ENCODE results near the gene MAN1C1.

The MAN1C1 gene

DNA sequence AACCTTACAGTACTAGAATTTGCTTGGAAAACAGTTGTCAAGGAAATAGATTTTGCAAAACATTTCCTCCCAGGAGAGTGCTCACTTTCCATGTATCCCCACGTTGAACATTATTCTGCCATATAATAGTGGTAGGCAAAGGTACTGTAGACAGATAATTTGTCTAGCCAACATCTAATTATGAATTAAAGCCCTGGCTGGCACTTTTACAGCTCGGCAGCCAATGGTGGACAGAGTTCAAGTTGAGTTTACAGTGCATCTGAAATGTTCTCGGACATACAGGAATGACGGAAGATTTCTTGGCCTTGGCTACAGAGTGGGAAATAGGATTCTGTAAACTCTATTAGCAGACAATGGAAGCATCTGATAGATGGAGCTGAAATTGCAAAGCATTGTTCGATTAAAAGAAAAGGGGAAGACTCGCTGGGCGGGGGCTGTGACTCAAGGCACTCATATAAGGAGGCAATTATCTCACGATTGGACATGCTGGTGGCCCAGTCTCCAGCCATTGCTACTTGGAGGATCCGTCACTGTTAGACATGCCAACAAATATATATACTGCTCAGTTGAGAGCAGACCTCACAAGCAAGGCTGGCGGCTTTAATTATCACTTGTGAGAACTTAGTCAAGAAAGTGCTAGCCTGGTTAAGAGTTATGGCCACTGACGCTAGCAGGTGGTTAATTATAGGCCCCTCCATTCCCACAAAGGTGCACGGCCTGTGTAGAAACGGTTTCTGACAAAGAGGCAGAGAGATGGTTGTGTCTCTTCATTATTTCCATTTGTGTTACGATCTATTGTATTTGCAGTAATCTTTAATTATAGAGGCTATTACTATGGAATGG, 48.0 kb downstream of the MAN1C1 start:
- H3K9me3 ChIP-seq (ENCODE audit: insufficient read depth, low read length): no peaks in the 10 kb centered on the region
- no peaks in the 10 kb centered on the region for H3K79me2 ChIP-seq (ENCODE audit: insufficient read depth, low read length)
- H3K27ac ChIP-seq (ENCODE audit: low read depth, low read length): no peak overlapping the region
- no peaks in the 10 kb centered on the region for H3K36me3 ChIP-seq (ENCODE audit: low read length)
- H2AFZ ChIP-seq (ENCODE audit: low read depth, low read length, severe bottlenecking): no peak overlapping the region
- H3K9me2 ChIP-seq (replicated peaks; ENCODE audit: insufficient read depth, low read length): no peaks in the 10 kb centered on the region
- no peaks in the 10 kb centered on the region for H3F3A ChIP-seq (ENCODE audit: insufficient read depth)
- TF ChIP-seq, protein P1, sequence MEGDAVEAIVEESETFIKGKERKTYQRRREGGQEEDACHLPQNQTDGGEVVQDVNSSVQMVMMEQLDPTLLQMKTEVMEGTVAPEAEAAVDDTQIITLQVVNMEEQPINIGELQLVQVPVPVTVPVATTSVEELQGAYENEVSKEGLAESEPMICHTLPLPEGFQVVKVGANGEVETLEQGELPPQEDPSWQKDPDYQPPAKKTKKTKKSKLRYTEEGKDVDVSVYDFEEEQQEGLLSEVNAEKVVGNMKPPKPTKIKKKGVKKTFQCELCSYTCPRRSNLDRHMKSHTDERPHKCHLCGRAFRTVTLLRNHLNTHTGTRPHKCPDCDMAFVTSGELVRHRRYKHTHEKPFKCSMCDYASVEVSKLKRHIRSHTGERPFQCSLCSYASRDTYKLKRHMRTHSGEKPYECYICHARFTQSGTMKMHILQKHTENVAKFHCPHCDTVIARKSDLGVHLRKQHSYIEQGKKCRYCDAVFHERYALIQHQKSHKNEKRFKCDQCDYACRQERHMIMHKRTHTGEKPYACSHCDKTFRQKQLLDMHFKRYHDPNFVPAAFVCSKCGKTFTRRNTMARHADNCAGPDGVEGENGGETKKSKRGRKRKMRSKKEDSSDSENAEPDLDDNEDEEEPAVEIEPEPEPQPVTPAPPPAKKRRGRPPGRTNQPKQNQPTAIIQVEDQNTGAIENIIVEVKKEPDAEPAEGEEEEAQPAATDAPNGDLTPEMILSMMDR (IDR thresholded peaks at IDR 0.05; ENCODE audit: insufficient read depth, low read length, poor library complexity, severe bottlenecking): no peak
- TF ChIP-seq EZH2phosphoT487 (conservative IDR thresholded peaks at IDR 0.05; ENCODE audit: low read length): no peak
- H3K4me3 ChIP-seq (ENCODE audit: insufficient read depth, low read length, poor library complexity, severe bottlenecking): no peak overlapping the region
- H4K20me1 ChIP-seq (ENCODE audit: low read depth, low read length): no peaks in the 10 kb centered on the region
- H3K27me3 ChIP-seq (ENCODE audit: low read length): no peaks in the 10 kb centered on the region
- no peak overlapping the region for H3K4me2 ChIP-seq (ENCODE audit: low read depth, low read length, poor library complexity, severe bottlenecking)
- no peak overlapping the region for H3K9ac ChIP-seq (ENCODE audit: low read length)

DNA sequence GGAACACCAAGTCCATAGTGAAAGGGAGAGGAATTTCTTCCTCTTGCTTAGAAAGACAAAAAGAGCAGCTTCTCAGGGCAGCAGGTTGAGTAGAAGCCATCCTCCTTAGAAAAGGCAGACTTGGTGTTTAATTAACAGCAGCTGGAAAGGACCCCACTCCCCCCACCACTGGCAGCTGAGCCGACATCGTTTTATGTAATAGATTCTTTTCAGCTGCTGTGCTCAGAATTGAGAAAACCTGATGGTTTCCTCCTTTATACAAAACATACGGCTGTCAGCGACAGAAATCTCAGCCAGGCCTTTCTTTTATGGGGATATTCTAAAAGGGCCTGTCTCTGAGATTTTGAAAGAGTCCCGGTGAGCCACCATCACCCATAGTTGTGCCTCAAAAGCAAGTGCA, 49.9 kb downstream of the MAN1C1 start:
- Histone ChIP-seq H4K20me1 (ENCODE audit: low read depth, low read length) (no peaks in the 10 kb centered on the region), H3K9me2 (replicated peaks; ENCODE audit: insufficient read depth, low read length) (no peaks in the 10 kb centered on the region), H3K79me2 (ENCODE audit: insufficient read depth, low read length) (no peaks in the 10 kb centered on the region), H3K9ac (ENCODE audit: low read length) (no peak overlapping the region), H3K4me2 (ENCODE audit: low read depth, low read length, poor library complexity, severe bottlenecking) (no peak overlapping the region), H3K27me3 (ENCODE audit: low read length) (no peaks in the 10 kb centered on the region), H3K4me3 (ENCODE audit: insufficient read depth, low read length, poor library complexity, severe bottlenecking) (no peak overlapping the region), H3K27ac (ENCODE audit: low read depth, low read length) (no peak overlapping the region), H2AFZ (ENCODE audit: low read depth, low read length, severe bottlenecking) (no peak overlapping the region), H3K36me3 (ENCODE audit: low read length) (no peaks in the 10 kb centered on the region), H3K9me3 (ENCODE audit: insufficient read depth, low read length) (no peaks in the 10 kb centered on the region), H3F3A (ENCODE audit: insufficient read depth) (no peaks in the 10 kb centered on the region)
- TF ChIP-seq, protein P1 (IDR thresholded peaks at IDR 0.05; ENCODE audit: insufficient read depth, low read length, poor library complexity, severe bottlenecking): no peak
- TF ChIP-seq EZH2phosphoT487 (conservative IDR thresholded peaks at IDR 0.05; ENCODE audit: low read length): no peak

DNA sequence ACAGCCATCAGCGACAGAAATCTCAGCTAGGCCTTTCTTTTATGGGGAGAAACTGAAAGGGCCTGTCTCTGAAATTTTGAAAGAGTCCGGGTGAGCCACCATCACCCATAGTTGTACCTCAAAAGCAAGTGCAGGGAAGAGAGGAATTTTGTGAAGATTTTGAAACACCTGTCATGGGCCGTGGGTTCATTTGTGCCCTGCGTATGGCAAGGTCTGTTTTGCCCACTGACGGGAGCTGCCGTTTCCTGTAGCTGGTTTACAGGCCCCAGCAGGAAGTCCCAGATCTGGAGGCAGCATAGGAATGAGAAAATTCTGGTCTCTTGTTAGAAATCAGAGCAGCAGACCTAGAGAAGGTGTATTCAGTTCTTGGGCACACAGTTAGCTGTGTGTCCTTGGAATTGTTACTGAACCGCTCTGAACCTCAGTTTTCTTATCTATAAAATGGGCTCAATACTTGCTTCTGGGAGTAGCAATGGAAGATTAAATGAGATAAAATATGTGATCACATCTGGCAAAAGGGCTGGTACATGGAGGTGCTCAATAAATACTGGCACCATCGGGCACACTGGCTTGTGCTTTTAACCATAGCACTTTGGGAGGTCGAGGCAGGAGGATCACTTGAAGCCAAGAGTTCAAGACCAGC, 52.5 kb downstream of the MAN1C1 start:
- no peak overlapping the region for H2AFZ ChIP-seq (ENCODE audit: low read depth, low read length, severe bottlenecking)
- H3K79me2 ChIP-seq (ENCODE audit: insufficient read depth, low read length): no peaks in the 10 kb centered on the region
- no peaks in the 10 kb centered on the region for H3K9me2 ChIP-seq (replicated peaks; ENCODE audit: insufficient read depth, low read length)
- no peaks in the 10 kb centered on the region for H3K27me3 ChIP-seq (ENCODE audit: low read length)
- TF ChIP-seq, protein P1 (IDR thresholded peaks at IDR 0.05; ENCODE audit: insufficient read depth, low read length, poor library complexity, severe bottlenecking): no peak
- TF ChIP-seq EZH2phosphoT487 (conservative IDR thresholded peaks at IDR 0.05; ENCODE audit: low read length): no peak
- H3K9ac ChIP-seq (ENCODE audit: low read length): no peak overlapping the region
- H3K4me2 ChIP-seq (ENCODE audit: low read depth, low read length, poor library complexity, severe bottlenecking): no peak overlapping the region
- no peaks in the 10 kb centered on the region for H4K20me1 ChIP-seq (ENCODE audit: low read depth, low read length)
- H3K9me3 ChIP-seq (ENCODE audit: insufficient read depth, low read length): no peaks in the 10 kb centered on the region
- no peaks in the 10 kb centered on the region for H3F3A ChIP-seq (ENCODE audit: insufficient read depth)
- no peak overlapping the region for H3K4me3 ChIP-seq (ENCODE audit: insufficient read depth, low read length, poor library complexity, severe bottlenecking)
- no peaks in the 10 kb centered on the region for H3K36me3 ChIP-seq (ENCODE audit: low read length)
- no peak overlapping the region for H3K27ac ChIP-seq (ENCODE audit: low read depth, low read length)
